ENCODE data around the gene NDUFAF4. TPM values are rescaled to one million over a fixed set of nuclear protein-coding genes. Genes with fewer than 3 reads are reported as not detected.

Gene NDUFAF4
- total and polyA plus RNA-seq, 2 of the 8 experiments (the other 6 are each of a cell fraction or from before 2014, with no cell fraction given) = 21.9 to 84.4 TPM

DNA sequence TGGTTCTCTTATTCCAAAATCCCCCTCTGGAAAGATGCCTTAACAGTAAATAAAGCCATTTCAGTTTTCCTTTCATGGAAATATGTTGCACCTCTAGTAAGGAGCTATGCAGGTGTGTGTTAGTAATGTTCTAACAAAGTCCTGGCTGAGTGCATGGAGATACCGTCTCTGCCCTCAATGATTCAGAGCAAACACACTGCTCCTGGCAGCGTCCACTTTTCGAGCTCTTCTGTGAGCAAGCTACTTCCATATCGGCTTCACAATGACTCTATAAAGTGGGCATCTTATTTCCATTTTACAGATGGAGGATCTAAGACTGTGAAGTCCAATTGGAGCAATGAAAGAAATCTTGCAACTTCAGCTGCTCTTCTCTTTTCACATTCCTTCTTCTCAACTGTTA lies 30.0 kb upstream of the NDUFAF4 start (continued):
- TF ChIP-seq, protein P1, sequence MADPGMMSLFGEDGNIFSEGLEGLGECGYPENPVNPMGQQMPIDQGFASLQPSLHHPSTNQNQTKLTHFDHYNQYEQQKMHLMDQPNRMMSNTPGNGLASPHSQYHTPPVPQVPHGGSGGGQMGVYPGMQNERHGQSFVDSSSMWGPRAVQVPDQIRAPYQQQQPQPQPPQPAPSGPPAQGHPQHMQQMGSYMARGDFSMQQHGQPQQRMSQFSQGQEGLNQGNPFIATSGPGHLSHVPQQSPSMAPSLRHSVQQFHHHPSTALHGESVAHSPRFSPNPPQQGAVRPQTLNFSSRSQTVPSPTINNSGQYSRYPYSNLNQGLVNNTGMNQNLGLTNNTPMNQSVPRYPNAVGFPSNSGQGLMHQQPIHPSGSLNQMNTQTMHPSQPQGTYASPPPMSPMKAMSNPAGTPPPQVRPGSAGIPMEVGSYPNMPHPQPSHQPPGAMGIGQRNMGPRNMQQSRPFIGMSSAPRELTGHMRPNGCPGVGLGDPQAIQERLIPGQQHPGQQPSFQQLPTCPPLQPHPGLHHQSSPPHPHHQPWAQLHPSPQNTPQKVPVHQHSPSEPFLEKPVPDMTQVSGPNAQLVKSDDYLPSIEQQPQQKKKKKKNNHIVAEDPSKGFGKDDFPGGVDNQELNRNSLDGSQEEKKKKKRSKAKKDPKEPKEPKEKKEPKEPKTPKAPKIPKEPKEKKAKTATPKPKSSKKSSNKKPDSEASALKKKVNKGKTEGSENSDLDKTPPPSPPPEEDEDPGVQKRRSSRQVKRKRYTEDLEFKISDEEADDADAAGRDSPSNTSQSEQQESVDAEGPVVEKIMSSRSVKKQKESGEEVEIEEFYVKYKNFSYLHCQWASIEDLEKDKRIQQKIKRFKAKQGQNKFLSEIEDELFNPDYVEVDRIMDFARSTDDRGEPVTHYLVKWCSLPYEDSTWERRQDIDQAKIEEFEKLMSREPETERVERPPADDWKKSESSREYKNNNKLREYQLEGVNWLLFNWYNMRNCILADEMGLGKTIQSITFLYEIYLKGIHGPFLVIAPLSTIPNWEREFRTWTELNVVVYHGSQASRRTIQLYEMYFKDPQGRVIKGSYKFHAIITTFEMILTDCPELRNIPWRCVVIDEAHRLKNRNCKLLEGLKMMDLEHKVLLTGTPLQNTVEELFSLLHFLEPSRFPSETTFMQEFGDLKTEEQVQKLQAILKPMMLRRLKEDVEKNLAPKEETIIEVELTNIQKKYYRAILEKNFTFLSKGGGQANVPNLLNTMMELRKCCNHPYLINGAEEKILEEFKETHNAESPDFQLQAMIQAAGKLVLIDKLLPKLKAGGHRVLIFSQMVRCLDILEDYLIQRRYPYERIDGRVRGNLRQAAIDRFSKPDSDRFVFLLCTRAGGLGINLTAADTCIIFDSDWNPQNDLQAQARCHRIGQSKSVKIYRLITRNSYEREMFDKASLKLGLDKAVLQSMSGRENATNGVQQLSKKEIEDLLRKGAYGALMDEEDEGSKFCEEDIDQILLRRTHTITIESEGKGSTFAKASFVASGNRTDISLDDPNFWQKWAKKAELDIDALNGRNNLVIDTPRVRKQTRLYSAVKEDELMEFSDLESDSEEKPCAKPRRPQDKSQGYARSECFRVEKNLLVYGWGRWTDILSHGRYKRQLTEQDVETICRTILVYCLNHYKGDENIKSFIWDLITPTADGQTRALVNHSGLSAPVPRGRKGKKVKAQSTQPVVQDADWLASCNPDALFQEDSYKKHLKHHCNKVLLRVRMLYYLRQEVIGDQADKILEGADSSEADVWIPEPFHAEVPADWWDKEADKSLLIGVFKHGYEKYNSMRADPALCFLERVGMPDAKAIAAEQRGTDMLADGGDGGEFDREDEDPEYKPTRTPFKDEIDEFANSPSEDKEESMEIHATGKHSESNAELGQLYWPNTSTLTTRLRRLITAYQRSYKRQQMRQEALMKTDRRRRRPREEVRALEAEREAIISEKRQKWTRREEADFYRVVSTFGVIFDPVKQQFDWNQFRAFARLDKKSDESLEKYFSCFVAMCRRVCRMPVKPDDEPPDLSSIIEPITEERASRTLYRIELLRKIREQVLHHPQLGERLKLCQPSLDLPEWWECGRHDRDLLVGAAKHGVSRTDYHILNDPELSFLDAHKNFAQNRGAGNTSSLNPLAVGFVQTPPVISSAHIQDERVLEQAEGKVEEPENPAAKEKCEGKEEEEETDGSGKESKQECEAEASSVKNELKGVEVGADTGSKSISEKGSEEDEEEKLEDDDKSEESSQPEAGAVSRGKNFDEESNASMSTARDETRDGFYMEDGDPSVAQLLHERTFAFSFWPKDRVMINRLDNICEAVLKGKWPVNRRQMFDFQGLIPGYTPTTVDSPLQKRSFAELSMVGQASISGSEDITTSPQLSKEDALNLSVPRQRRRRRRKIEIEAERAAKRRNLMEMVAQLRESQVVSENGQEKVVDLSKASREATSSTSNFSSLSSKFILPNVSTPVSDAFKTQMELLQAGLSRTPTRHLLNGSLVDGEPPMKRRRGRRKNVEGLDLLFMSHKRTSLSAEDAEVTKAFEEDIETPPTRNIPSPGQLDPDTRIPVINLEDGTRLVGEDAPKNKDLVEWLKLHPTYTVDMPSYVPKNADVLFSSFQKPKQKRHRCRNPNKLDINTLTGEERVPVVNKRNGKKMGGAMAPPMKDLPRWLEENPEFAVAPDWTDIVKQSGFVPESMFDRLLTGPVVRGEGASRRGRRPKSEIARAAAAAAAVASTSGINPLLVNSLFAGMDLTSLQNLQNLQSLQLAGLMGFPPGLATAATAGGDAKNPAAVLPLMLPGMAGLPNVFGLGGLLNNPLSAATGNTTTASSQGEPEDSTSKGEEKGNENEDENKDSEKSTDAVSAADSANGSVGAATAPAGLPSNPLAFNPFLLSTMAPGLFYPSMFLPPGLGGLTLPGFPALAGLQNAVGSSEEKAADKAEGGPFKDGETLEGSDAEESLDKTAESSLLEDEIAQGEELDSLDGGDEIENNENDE (IDR thresholded peaks at IDR 0.05; ENCODE audit: insufficient replicate concordance, low read length) = no peak
- TF ChIP-seq SAP30 (IDR thresholded peaks at IDR 0.05; ENCODE audit: insufficient read depth, insufficient replicate concordance, low read length) (no peak), KDM5A (IDR thresholded peaks at IDR 0.05; ENCODE audit: low read length) (no peak), CHD1 (IDR thresholded peaks at IDR 0.05; ENCODE audit: low read depth, low read length) (no peak), ZNF274 (IDR thresholded peaks at IDR 0.05; ENCODE audit: borderline replicate concordance, extremely low read depth, low read length) (no peak)
- TF ChIP-seq, protein P2, sequence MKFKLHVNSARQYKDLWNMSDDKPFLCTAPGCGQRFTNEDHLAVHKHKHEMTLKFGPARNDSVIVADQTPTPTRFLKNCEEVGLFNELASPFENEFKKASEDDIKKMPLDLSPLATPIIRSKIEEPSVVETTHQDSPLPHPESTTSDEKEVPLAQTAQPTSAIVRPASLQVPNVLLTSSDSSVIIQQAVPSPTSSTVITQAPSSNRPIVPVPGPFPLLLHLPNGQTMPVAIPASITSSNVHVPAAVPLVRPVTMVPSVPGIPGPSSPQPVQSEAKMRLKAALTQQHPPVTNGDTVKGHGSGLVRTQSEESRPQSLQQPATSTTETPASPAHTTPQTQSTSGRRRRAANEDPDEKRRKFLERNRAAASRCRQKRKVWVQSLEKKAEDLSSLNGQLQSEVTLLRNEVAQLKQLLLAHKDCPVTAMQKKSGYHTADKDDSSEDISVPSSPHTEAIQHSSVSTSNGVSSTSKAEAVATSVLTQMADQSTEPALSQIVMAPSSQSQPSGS (IDR thresholded peaks at IDR 0.05; ENCODE audit: low read length) = no peak
- TF ChIP-seq, protein P3, sequence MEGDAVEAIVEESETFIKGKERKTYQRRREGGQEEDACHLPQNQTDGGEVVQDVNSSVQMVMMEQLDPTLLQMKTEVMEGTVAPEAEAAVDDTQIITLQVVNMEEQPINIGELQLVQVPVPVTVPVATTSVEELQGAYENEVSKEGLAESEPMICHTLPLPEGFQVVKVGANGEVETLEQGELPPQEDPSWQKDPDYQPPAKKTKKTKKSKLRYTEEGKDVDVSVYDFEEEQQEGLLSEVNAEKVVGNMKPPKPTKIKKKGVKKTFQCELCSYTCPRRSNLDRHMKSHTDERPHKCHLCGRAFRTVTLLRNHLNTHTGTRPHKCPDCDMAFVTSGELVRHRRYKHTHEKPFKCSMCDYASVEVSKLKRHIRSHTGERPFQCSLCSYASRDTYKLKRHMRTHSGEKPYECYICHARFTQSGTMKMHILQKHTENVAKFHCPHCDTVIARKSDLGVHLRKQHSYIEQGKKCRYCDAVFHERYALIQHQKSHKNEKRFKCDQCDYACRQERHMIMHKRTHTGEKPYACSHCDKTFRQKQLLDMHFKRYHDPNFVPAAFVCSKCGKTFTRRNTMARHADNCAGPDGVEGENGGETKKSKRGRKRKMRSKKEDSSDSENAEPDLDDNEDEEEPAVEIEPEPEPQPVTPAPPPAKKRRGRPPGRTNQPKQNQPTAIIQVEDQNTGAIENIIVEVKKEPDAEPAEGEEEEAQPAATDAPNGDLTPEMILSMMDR (IDR thresholded peaks at IDR 0.05; ENCODE audit: control extremely low read depth in 1 of 3, insufficient read depth in 1 of 3, low read depth in 1 of 3, low read length in 3 of 3) = no peak

Data from H1 (cell line).